Hepatocyte (in vitro differentiated cells): ENCODE measurements around the gene SMPX. TPM values are rescaled to one million over a fixed set of nuclear protein-coding genes. Genes with fewer than 3 reads are reported as not detected.

Experiments used
- DNase-seq: peaks from one replicate; pipeline ENCODE4 v3.0.0-alpha.2; 2016; ENCODE audit warnings: low spot score
- H2AFZ ChIP-seq: fragments of 200-600 bp; sonication (generic); 2 replicates; pipeline ENCODE4 v1.6.0; 2016; ENCODE audit warnings: antibody characterized with exemption, mild to moderate bottlenecking
- H3K27ac ChIP-seq: fragments of 200-600 bp; sonication (generic); 2 replicates; pipeline ENCODE4 v1.5.1; 2016; ENCODE audit warnings: mild to moderate bottlenecking
- H3K27me3 ChIP-seq: fragments of 200-600 bp; sonication (generic); 2 replicates; pipeline ENCODE4 v1.6.1; 2016
- H3K36me3 ChIP-seq: fragments of 200-600 bp; sonication (generic); replicated peaks from 2 replicates; pipeline ENCODE4 v1.5.1; 2016; ENCODE audit warnings: low read depth; ENCODE audit not compliant: insufficient read depth
- H3K4me1 ChIP-seq: fragments of 200-600 bp; sonication (generic); 2 replicates; pipeline ENCODE4 v1.5.1; 2016; ENCODE audit warnings: mild to moderate bottlenecking, moderate library complexity; ENCODE audit not compliant: insufficient read depth
- H3K4me2 ChIP-seq: fragments of 200-600 bp; sonication (generic); 2 replicates; pipeline ENCODE4 v1.6.0; 2016
- H3K4me3 ChIP-seq: fragments of 200-600 bp; sonication (generic); 2 replicates; pipeline ENCODE4 v1.5.1; 2016; ENCODE audit warnings: mild to moderate bottlenecking
- H3K79me2 ChIP-seq: fragments of 200-600 bp; sonication (generic); 2 replicates; pipeline ENCODE4 v1.6.0; 2017; ENCODE audit warnings: mild to moderate bottlenecking
- H3K9me2 ChIP-seq: fragments of 200-600 bp; sonication (generic); replicated peaks from 2 replicates; pipeline ENCODE4 v1.6.0; 2017; ENCODE audit warnings: mild to moderate bottlenecking; ENCODE audit not compliant: insufficient read depth
- H3K9me3 ChIP-seq: fragments of 200-600 bp; sonication (generic); 2 replicates; pipeline ENCODE4 v1.5.1; 2016; ENCODE audit warnings: low read depth, mild to moderate bottlenecking
- H4K20me1 ChIP-seq: fragments of 200-600 bp; sonication (generic); 2 replicates; pipeline ENCODE4 v1.6.0; 2016; ENCODE audit warnings: mild to moderate bottlenecking; ENCODE audit not compliant: insufficient read depth, poor library complexity, severe bottlenecking
- CTCF ChIP-seq: fragments of 200-600 bp; sonication (generic); IDR thresholded peaks from 2 replicates; pipeline ENCODE4 v1.5.1; 2016; ENCODE audit warnings: antibody characterized with exemption, mild to moderate bottlenecking; ENCODE audit not compliant: poor library complexity
- EZH2 ChIP-seq: fragments of 200-600 bp; sonication (generic); IDR thresholded peaks from 2 replicates; pipeline ENCODE4 v1.6.1; 2016; ENCODE audit warnings: antibody characterized with exemption, mild to moderate bottlenecking, borderline replicate concordance
- EZH2phosphoT487 ChIP-seq: fragments of 200-600 bp; sonication (generic); IDR thresholded peaks from one replicate; pipeline ENCODE4 v1.6.1; 2018; ENCODE audit warnings: antibody characterized with exemption, mild to moderate bottlenecking, low read depth, moderate library complexity; ENCODE audit not compliant: unreplicated experiment, severe bottlenecking
- WGBS: methylation state at CpG from one replicate; pipeline ENCODE4 v1.1.6; 2016; ENCODE audit warnings: low lambda C conversion rate; ENCODE audit errors: missing lambda C conversion rate; 5-methylcytosine and 5-hydroxymethylcytosine counted together
- polyA plus RNA-seq: library from polyadenylated mRNA; unstranded; fragments of >200 nt; fragmentation: Nextera tagmentation; extraction: Ambion mirVana; gene quantifications from 2 replicates; pipeline ENCODE4 v1.2.1, GENCODE V29; 2016
- total RNA-seq: library from RNA; depleted of rRNA; stranded (reverse); fragments of >200 nt; gene quantifications from 2 replicates; pipeline ENCODE4 v1.2.3, GENCODE V29; 2014

SMPX gene
- total and polyA plus RNA-seq, 2 experiments from 2014 or later, result 1.4 to 3.0 TPM

DNA sequence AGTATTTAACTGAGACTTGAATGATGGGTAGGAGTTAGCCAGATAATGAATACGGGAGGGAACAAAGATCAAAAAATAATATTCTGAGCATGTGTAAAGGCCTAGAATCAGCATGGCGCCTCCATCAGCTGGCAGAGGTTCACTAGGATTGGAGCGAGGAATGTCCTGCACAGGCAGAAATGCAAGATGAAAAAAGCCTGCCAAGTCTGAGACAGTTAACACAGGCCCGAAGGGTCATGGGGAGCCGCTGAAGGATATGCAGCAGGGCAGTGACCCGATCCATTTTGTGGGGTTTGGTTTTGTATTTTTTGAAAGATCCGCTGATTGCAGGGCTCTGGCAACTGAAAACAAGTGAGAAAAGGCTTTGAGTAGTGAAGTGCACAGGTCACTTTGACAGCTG lies 40.1 kb downstream of the SMPX start:
- 84% methylated on average over 7 of the region's 7 CpGs for WGBS
- Histone ChIP-seq H3K4me1 (no peaks in the 10 kb centered on the region), H3K9me2 (no peaks in the 10 kb centered on the region), H3K36me3 (no peaks in the 10 kb centered on the region), H3K27me3 (no peaks in the 10 kb centered on the region), H3K79me2 (no peaks in the 10 kb centered on the region), H3K4me2 (no peak overlapping the region), H3K4me3 (no peak overlapping the region), H3K27ac (no peak overlapping the region), H3K9me3 (no peaks in the 10 kb centered on the region), H4K20me1 (no peaks in the 10 kb centered on the region), H2AFZ (no peak overlapping the region)
- DNase-seq, result no peak
- TF ChIP-seq EZH2phosphoT487, result no peak

- no peaks in the 10 kb centered on the region for H4K20me1 ChIP-seq
- no peak overlapping the region for H3K4me3 ChIP-seq
- no peak overlapping the region for H3K27ac ChIP-seq
- no peaks in the 10 kb centered on the region for H3K36me3 ChIP-seq
- WGBS, result 52% methylated on average over 2 of the region's 2 CpGs
- no peak overlapping the region for H3K4me2 ChIP-seq
- H3K79me2 ChIP-seq, result no peaks in the 10 kb centered on the region
- H3K9me3 ChIP-seq, result no peaks in the 10 kb centered on the region
- no peaks in the 10 kb centered on the region for H3K27me3 ChIP-seq
- TF ChIP-seq CTCF (no peak), EZH2phosphoT487 (no peak), EZH2 (no peak)
- no peak for DNase-seq
- no peaks in the 10 kb centered on the region for H3K4me1 ChIP-seq
- no peaks in the 10 kb centered on the region for H3K9me2 ChIP-seq
- no peak overlapping the region for H2AFZ ChIP-seq
These were observed 42.1 kb downstream of the SMPX start for GRCh38 chrX:21715825-21716224.

DNA sequence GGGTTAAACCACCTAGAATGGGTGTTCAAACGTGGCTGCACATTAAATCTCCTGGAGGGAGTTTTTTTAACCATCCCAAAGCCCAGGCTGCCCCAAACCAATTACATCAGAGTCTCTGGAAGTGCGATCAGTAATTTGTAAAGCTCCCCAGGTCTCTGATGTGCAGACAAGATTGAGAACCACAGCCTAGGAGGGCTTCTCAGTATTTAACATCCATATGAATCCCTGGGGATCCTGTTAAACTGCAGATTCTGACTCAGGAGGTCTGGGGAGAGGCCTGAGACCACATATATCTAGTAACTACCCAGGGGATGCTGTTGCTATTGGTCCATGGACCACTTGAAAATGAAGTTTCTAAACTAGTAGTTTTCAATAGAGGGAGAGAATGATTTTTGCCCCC lies 42.6 kb downstream of the SMPX start:
- Histone ChIP-seq H3K27me3 (no peaks in the 10 kb centered on the region), H3K79me2 (no peaks in the 10 kb centered on the region), H2AFZ (no peak overlapping the region), H3K9me2 (no peaks in the 10 kb centered on the region), H4K20me1 (no peaks in the 10 kb centered on the region), H3K4me2 (no peak overlapping the region), H3K36me3 (no peaks in the 10 kb centered on the region), H3K4me1 (no peaks in the 10 kb centered on the region), H3K9me3 (no peaks in the 10 kb centered on the region), H3K27ac (no peak overlapping the region), H3K4me3 (no peak overlapping the region)
- TF ChIP-seq EZH2phosphoT487 (no peak), EZH2 (no peak), CTCF (no peak)
- 45% methylated on average over 2 of the region's 2 CpGs for WGBS
- DNase-seq, result no peak

DNA sequence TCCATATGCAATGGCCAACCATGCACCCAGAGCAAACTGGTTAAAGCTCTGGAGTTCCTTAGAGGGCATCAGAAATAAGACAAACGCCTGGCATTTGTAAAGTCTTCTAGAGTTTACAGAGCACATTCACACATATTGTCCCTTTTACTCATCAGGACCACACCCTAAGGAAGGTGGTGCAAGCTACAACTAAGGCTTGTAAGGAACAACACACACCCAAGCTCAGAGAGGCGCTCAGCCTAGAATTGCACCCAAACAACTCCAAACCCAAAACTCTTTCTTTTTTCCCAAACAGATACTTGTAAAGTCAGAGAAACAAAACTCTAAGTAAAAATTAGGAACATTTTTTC lies 46.1 kb downstream of the SMPX start:
- H3K9me2 ChIP-seq, result no peaks in the 10 kb centered on the region
- H3K79me2 ChIP-seq, result no peaks in the 10 kb centered on the region
- TF ChIP-seq CTCF (no peak), EZH2phosphoT487 (no peak), EZH2 (no peak)
- no peaks in the 10 kb centered on the region for H3K4me1 ChIP-seq
- H3K9me3 ChIP-seq, result no peaks in the 10 kb centered on the region
- H3K4me2 ChIP-seq, result no peak overlapping the region
- no peaks in the 10 kb centered on the region for H3K27me3 ChIP-seq
- no peak overlapping the region for H3K27ac ChIP-seq
- H3K4me3 ChIP-seq, result no peak overlapping the region
- no peaks in the 10 kb centered on the region for H4K20me1 ChIP-seq
- DNase-seq, result no peak
- H3K36me3 ChIP-seq, result no peaks in the 10 kb centered on the region
- WGBS, result 74% methylated on average over 2 of the region's 2 CpGs
- H2AFZ ChIP-seq, result no peak overlapping the region
